ENCODE results near the gene RABEP2.
A peak's percentile ranks its signal among the peaks of the same experiment; 100 is the strongest.
"Not testable (repeated sequence)": the region's sequence is repeated elsewhere in the genome, so short reads cannot be mapped to it uniquely, and the experiment has no call there.

RABEP2 gene

DNA sequence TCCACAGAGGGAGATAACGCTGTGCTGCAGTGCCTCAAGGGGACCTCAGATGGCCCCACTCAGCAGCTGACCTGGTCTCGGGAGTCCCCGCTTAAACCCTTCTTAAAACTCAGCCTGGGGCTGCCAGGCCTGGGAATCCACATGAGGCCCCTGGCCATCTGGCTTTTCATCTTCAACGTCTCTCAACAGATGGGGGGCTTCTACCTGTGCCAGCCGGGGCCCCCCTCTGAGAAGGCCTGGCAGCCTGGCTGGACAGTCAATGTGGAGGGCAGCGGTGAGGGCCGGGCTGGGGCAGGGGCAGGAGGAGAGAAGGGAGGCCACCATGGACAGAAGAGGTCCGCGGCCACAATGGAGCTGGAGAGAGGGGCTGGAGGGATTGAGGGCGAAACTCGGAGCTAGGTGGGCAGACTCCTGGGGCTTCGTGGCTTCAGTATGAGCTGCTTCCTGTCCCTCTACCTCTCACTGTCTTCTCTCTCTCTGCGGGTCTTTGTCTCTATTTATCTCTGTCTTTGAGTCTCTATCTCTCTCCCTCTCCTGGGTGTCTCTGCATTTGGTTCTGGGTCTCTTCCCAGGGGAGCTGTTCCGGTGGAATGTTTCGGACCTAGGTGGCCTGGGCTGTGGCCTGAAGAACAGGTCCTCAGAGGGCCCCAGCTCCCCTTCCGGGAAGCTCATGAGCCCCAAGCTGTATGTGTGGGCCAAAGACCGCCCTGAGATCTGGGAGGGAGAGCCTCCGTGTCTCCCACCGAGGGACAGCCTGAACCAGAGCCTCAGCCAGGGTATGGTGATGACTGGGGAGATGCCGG lies 7.5 kb upstream of the RABEP2 start:
- H3K4me3 ChIP-seq (ENCODE audit: low read depth, low read length) = no peak overlapping the region
- TF ChIP-seq, protein P1, sequence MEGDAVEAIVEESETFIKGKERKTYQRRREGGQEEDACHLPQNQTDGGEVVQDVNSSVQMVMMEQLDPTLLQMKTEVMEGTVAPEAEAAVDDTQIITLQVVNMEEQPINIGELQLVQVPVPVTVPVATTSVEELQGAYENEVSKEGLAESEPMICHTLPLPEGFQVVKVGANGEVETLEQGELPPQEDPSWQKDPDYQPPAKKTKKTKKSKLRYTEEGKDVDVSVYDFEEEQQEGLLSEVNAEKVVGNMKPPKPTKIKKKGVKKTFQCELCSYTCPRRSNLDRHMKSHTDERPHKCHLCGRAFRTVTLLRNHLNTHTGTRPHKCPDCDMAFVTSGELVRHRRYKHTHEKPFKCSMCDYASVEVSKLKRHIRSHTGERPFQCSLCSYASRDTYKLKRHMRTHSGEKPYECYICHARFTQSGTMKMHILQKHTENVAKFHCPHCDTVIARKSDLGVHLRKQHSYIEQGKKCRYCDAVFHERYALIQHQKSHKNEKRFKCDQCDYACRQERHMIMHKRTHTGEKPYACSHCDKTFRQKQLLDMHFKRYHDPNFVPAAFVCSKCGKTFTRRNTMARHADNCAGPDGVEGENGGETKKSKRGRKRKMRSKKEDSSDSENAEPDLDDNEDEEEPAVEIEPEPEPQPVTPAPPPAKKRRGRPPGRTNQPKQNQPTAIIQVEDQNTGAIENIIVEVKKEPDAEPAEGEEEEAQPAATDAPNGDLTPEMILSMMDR (IDR thresholded peaks at IDR 0.05; ENCODE audit: low read depth, low read length) = no peak

DNA sequence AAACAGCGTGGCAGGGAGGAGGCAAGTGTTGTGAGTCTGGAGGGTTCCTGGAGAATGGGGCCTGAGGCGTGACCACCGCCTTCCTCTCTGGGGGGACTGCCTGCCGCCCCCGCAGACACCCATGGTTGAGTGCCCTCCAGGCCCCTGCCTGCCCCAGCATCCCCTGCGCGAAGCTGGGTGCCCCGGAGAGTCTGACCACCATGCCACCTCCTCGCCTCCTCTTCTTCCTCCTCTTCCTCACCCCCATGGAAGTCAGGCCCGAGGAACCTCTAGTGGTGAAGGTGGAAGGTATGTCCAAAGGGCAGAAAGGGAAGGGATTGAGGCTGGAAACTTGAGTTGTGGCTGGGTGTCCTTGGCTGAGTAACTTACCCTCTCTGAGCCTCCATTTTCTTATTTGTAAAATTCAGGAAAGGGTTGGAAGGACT lies 6.8 kb upstream of the RABEP2 start, which contains the start of gene CD19:
CD19 (plus strand) TSS at position 171 of the 425 bp plus-strand sequence; CDS start at position 201, 30 bp downstream.
- H3K4me3 ChIP-seq (ENCODE audit: low read depth, low read length) = no peak within 1 kb of the TSS

DNA sequence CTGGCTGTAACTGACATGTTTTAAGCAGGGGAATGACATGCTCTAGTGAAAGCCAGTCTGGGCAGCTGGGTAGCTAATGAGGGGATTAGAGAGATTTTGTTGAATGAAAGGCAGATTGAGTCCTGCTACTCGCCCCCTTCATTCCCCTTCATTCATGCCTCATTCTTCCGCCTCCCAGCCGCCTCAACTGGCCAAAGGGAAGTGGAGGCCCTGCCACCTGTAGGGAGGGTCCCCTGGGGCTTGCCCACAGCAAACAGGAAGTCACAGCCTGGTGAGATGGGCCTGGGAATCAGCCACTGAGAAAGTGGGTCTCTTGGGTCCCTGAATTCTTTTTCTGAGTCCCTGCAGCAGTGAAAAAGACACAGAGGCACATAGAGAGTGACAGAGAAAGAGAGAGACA lies 5.6 kb upstream of the RABEP2 start:
- H3K4me3 ChIP-seq (ENCODE audit: low read depth, low read length) = no peak overlapping the region
- TF ChIP-seq, protein P1 (IDR thresholded peaks at IDR 0.05; ENCODE audit: low read depth, low read length) = no peak

More for the DNA sequence above, 6.8 kb upstream of the RABEP2 start, which contains the start of gene CD19:
- TF ChIP-seq, protein P1 (IDR thresholded peaks at IDR 0.05; ENCODE audit: low read depth, low read length) = no peak

DNA sequence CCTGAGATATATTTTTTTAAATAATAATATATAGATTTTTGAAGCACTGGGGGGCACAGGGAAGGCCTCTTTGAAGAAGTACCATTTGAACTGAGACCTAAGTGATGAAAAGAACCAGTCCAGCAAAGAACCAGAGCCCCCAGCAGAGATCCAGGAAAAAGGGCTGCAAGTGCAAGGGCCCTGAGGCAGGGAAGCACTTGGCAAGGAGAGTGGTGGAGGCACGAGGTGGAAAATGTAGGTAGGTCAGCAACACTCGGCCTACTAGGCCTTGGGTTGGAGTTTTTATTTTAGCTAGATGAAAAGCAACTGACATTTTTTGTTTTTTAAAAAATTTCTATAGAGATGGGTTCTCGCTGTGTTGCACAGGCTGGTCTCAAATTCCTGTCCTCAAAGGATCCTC lies 5.2 kb upstream of the RABEP2 start:
- no peak overlapping the region for H3K4me3 ChIP-seq (ENCODE audit: low read depth, low read length)
- TF ChIP-seq, protein P1 (IDR thresholded peaks at IDR 0.05; ENCODE audit: low read depth, low read length) = no peak

DNA sequence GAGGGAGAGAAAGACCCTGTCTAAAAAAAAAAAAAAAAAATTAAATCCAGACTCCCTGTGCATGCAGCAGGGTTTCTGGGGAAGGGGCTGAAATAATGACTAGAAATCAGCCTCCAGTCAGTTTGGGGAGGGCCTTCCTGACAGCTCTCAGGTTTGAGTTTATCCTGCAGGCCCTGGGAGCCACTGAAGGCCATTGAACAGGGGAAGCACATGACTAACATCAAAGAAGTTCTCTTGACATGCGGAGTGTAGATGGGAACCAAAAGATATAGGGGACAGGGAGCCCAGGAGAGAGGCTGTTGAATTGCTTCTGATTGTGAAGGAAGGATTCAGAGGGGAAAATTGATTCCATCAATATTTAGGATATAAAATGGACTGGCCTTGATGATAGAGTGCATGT lies 2.8 kb upstream of the RABEP2 start:
- no peak overlapping the region for H3K4me3 ChIP-seq (ENCODE audit: low read depth, low read length)
- TF ChIP-seq, protein P1 (IDR thresholded peaks at IDR 0.05; ENCODE audit: low read depth, low read length) = no peak

DNA sequence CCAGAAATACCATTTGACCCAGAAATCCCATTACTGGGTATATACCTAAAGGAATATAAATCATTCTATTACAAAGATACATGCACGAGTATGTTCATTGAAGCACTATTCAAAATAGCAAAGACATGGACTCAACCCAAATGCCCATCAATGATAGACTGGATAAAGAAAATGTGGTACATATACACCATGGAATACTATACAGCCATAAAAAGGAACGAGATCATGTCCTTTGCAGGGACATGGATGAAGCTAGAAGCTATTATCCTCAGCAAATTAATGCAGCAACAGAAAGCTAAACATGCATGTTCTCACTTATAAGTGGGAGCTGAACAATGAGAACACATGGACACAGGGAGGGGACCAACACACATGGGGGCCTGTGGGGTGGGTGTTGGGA lies 1.2 kb upstream of the RABEP2 start:
- H3K4me3 ChIP-seq (ENCODE audit: low read depth, low read length) = not testable (repeated sequence)

DNA sequence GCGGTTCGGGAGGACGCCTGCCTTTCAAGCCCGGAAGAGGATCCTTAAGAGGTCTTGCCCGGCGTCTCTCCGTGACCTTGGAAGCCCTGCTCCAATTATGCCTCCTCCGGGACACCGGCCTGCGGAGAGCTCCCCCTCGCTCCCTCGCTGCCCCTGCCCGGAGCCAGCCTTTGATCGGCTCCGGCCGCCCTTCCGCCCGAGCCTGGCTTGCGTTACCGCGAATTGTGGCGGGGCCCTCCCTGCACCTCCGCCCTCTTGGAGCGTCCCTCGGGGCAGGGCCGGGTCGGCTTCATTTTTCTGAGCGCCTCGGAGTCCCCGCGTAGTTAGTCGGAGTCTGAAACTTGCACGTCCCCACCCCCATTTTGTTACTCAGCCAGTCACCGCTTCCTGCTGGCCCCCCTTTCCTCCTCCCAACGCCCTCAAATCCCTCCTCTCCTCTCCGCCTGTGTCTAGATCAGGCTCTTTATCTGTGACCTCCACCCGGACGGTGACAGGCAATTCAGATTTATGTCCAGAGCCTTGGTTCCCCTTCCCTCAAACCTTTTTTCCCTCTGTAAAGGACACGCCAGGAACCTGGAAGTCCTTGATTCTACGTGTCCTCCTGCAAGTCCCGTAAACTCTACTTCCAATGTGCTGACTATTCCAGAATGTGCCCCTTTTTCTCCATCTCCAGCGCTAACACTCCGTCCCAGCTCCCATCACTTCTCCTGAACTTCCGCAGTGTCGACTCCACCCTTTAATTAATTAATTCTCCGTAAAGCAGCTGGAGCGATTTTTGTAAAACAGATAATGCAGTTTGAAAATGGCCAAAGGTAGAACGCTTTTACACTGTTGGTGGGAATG lies 569 bp upstream of the RABEP2 start:
- peak overlapping the region; percentile 81 for H3K4me3 ChIP-seq (ENCODE audit: low read depth, low read length)
- TF ChIP-seq, protein P1 (IDR thresholded peaks at IDR 0.05; ENCODE audit: low read depth, low read length) = no peak

All from WI38 (cell line).